Activated CD4-positive, alpha-beta memory T cell treated with anti-CD3 and anti-CD28 coated beads for 36 hours (primary cell): Measurements from ENCODE around the gene UNC119B. TPM values are rescaled to one million over a fixed set of nuclear protein-coding genes. Genes with fewer than 3 reads are reported as not detected.

ENCODE experiments used
- CTCF ChIA-PET: fragments of 350-600 bp; sonication (Branson Sonifier 250); formaldehyde crosslinking; loops from one replicate; lab custom pipeline; 2021; ENCODE audit warnings: antibody characterized with exemption, inconsistent platforms; lab: Charles Lee
- POLR2A ChIA-PET: fragments of 350-600 bp; sonication (Branson Sonifier 250); formaldehyde crosslinking; loops from one replicate; lab custom pipeline; 2021; ENCODE audit warnings: antibody characterized with exemption; lab: Charles Lee
- DNase-seq: peaks from one replicate; pipeline ENCODE4 v3.0.0-alpha.2; 2020
- H3K27ac Mint-ChIP-seq: one replicate; pipeline ENCODE4 v1.8.0; 2021; ENCODE audit warnings: mixed read lengths
- H3K27me3 Mint-ChIP-seq: one replicate; pipeline ENCODE4 v1.8.0; 2021; ENCODE audit warnings: mixed read lengths
- H3K36me3 Mint-ChIP-seq: one replicate; pipeline ENCODE4 v1.8.0; 2021; ENCODE audit warnings: mixed read lengths
- H3K4me1 Mint-ChIP-seq: one replicate; pipeline ENCODE4 v1.8.0; 2021; ENCODE audit warnings: low read depth, mixed read lengths
- H3K4me3 Mint-ChIP-seq: one replicate; pipeline ENCODE4 v1.8.0; 2021; ENCODE audit warnings: mild to moderate bottlenecking, mixed read lengths
- H3K9me3 Mint-ChIP-seq: one replicate; pipeline ENCODE4 v1.8.0; 2021; ENCODE audit warnings: mixed read lengths
- intact Hi-C: fragments of 100-400 bp; cut with micrococcal nuclease; formaldehyde crosslinking; loops from one replicate; pipeline ENCODE4 v1.15.1; 2023
- total RNA-seq, 2 experiments: library from RNA; stranded (reverse); gene quantifications; one replicate each; pipeline ENCODE4 v1.2.3, GENCODE V29; 2021

Gene UNC119B
- total RNA-seq, 2 experiments from 2014 or later = 28.2 to 31.3 TPM

DNA sequence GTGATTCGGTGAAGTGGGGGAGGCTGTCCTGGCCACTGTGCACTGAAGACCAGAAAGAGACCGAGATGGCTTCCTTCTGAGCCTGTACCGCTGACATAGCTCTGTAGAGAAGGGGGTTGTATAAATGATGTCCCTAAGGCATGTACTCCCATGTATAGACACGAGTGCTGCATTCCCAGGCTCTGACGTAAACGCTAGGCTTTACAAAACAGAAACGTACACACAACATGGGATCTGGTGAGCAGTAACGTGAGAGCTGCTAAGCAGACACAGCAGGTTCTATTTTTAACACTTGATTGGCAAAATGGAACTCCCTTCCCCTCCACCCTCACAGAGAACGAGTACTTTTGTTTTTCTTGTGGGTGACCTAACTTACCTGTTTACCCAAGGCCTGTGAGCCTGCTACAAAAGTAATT lies 51.3 kb downstream of the UNC119B start:
- DNase-seq = no peak
- CTCF ChIA-PET = no interaction called here
- intact Hi-C loops = no loop called here
- no peaks in the 10 kb centered on the region for H3K27me3 Mint-ChIP-seq
- no peak overlapping the region for H3K27ac Mint-ChIP-seq
- H3K4me3 Mint-ChIP-seq = no peak overlapping the region
- H3K4me1 Mint-ChIP-seq = peaks cover 11% of the 10 kb centered on the region
- POLR2A ChIA-PET = no interaction called here
- no peaks in the 10 kb centered on the region for H3K9me3 Mint-ChIP-seq
- H3K36me3 Mint-ChIP-seq = peaks cover 18% of the 10 kb centered on the region

DNA sequence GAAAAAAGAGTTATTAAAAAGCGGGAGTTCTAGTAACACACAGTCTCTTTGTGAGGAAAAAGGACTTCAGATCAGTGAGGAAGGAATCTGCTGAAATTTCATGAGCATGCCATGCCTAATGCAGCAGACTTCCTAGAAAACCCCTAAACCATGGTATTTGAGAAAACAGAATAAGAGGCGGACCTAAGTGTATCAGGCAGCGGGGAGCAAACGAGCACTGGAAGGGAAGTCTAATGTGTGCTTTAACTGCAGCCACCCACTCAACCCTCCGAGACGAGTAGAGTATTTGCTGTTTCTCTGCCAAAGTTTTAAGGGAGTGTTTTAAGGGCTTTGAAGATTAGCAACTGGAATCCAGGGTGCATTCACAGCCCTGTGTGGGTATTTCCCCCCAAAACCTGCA lies 51.8 kb downstream of the UNC119B start:
- ChIA-PET CTCF (no interaction called here), POLR2A (no interaction called here)
- no peak for DNase-seq
- Mint-ChIP-seq H3K4me3 (no peak overlapping the region), H3K27me3 (no peaks in the 10 kb centered on the region), H3K4me1 (peaks cover 11% of the 10 kb centered on the region), H3K9me3 (no peaks in the 10 kb centered on the region), H3K27ac (no peak overlapping the region), H3K36me3 (peaks cover 22% of the 10 kb centered on the region)
- intact Hi-C loops = no loop called here

DNA sequence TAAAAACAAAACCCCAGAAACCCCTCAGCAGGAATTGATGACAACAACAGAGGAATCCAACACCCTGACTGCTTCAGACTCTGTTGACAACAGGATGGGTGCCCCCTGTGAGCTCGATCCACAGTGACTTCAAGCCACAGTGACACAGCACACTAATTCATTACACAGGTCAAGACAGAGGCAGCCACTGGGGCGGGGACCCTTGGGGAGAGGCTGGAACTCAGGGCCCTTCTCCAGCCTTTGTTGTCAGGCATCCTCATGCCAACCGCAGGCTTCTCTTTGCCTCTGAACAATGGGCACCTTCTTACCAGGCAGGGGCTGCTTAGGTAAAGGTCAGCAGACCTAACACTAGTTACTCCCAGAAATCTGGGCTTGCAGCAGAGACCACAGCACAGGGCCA lies 53.0 kb downstream of the UNC119B start:
- intact Hi-C loops = no loop called here
- Mint-ChIP-seq H3K9me3 (no peaks in the 10 kb centered on the region), H3K27ac (no peak overlapping the region), H3K27me3 (no peaks in the 10 kb centered on the region), H3K4me3 (no peak overlapping the region), H3K36me3 (peaks cover 25% of the 10 kb centered on the region), H3K4me1 (peaks cover 11% of the 10 kb centered on the region)
- ChIA-PET CTCF (no interaction called here), POLR2A (no interaction called here)
- DNase-seq = no peak

DNA sequence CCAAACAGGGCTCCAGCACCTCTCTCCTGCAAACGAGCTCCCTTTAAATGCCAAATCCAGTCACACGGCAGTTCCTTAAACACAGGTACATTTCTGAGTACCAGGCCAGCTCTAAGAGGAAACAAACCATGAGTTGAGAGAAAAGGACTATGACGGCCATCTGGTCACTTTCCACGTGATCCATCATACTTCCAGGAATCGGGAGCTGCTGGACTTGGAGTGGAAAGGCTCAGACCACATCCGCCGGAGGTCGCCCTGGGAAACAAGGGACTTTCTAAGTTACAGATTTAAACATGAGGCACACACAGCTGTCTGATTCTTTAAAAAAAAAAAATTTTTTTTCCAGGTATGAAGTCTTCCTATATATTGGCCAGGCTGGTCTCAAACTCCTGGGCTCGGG lies 54.6 kb downstream of the UNC119B start:
- H3K4me3 Mint-ChIP-seq = no peak overlapping the region
- no peak overlapping the region for H3K27ac Mint-ChIP-seq
- no peaks in the 10 kb centered on the region for H3K9me3 Mint-ChIP-seq
- intact Hi-C loops = no loop called here
- ChIA-PET CTCF (interaction anchor here (0.8 kb wide), 1 partner anchor 95 kb away, joined by 4 read pairs; no protein-coding TSS in a partner anchor), POLR2A (interaction anchor here (0.6 to 0.7 kb wide), 2 partner anchors 145 to 154 kb away, joined by 3 read pairs; no protein-coding TSS in a partner anchor)
- H3K36me3 Mint-ChIP-seq = peaks cover 30% of the 10 kb centered on the region
- H3K27me3 Mint-ChIP-seq = no peaks in the 10 kb centered on the region
- no peak for DNase-seq
- peaks cover 11% of the 10 kb centered on the region for H3K4me1 Mint-ChIP-seq

DNA sequence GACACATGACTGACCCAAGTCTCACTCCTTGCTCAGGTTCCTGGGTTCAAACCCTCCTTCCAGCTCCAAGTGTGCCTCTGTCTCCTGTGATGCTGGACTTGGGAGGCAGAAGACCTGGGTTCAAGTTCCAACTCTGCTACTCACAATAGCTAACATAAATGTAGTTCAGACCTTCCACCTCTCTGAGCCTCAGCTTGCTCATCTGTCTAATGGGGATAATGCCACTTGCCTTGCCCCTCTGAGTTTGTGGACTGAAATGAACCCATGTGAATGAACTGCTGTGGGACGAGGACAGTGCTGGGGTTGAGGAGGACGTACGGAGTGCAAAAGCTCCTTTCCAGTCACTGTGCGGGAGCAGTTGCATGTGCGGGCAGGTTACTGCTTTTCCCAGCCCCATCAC lies 56.3 kb downstream of the UNC119B start:
- intact Hi-C loops = no loop called here
- H3K36me3 Mint-ChIP-seq = peaks cover 24% of the 10 kb centered on the region
- H3K27ac Mint-ChIP-seq = no peak overlapping the region
- ChIA-PET CTCF (interaction anchor here (0.8 to 2.1 kb wide), 4 partner anchors 15 to 205 kb away, joined by 3 to 7 read pairs (median 3); no protein-coding TSS in a partner anchor), POLR2A (no interaction called here)
- H3K4me1 Mint-ChIP-seq = peaks cover 2% of the 10 kb centered on the region
- no peaks in the 10 kb centered on the region for H3K27me3 Mint-ChIP-seq
- DNase-seq = no peak
- no peaks in the 10 kb centered on the region for H3K9me3 Mint-ChIP-seq
- no peak overlapping the region for H3K4me3 Mint-ChIP-seq

DNA sequence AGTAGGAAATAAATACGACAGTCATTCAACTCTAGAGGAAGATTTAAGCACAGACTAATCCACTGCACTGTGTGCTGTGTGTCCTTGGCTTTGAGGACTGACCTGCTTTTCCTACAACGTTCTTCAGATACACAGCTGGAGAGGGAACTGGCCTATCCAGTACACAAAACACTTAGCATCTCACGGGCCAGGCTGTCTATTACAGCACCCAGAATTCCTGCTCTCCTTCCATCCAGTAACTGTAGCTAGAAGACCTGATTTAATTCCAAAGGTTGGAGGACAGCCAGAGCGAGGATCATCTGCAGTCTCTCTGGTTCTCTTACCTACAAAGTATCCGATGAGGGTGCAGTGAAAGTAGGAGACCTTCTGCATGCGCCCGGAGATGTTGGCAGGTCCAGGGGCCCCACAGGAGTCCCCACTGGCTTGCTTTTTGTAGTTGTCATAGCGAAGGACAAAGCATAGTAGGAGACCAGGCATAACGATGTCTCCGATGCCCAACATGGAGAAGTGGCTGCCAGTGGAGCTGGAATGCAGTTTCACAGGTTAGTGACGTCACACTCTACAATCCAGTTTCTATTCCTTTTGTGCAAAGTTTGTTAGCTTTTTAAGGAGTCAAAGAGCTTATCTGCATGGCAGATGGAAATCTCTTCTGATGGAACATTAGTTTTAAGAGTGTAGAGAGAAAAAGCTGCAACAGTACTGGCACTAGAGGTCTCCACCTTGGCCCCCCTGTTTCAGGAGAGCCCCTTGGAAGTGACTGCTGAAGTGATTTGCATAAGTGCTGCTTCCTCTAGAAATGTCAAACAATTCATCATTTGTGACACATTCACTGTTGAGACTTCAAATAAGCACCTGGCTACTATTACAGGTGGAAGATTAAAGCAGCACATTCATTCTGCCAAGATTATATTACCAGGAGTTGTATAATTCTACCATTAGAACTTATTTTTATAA lies 57.1 kb downstream of the UNC119B start:
- intact Hi-C loops = no loop called here
- peaks cover 17% of the 10 kb centered on the region for H3K36me3 Mint-ChIP-seq
- ChIA-PET POLR2A (no interaction called here), CTCF (interaction anchor here (0.6 to 2.1 kb wide), 4 partner anchors 16 to 204 kb away, joined by 3 to 7 read pairs (median 3); no protein-coding TSS in a partner anchor)
- DNase-seq = no peak
- H3K27ac Mint-ChIP-seq = no peak overlapping the region
- H3K9me3 Mint-ChIP-seq = no peaks in the 10 kb centered on the region
- H3K4me1 Mint-ChIP-seq = no peaks in the 10 kb centered on the region
- no peak overlapping the region for H3K4me3 Mint-ChIP-seq
- no peaks in the 10 kb centered on the region for H3K27me3 Mint-ChIP-seq

DNA sequence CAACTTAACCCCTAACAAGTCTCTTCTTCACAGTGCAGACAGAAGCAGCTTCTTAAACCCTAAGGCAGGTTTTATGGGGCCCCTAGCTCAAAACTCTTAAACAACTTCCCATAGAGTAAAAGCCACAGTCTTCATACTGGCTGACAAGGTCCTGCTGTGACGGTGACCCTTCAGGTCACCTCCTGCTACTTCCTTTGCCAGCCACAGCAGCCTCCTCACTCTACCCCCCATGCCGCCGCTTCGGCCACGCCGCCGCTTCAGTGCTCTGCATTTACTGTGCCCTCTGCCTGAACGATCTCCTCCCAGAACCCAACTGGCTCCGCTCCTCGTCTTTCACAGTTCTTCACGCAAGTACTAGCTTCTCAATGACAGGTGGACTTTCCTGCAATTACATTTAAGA lies 60.8 kb downstream of the UNC119B start:
- Mint-ChIP-seq H3K36me3 (peaks cover 13% of the 10 kb centered on the region), H3K4me3 (no peak overlapping the region), H3K27me3 (no peaks in the 10 kb centered on the region), H3K4me1 (peaks cover 15% of the 10 kb centered on the region), H3K9me3 (no peaks in the 10 kb centered on the region), H3K27ac (no peak overlapping the region)
- DNase-seq = no peak
- intact Hi-C loops = no loop called here
- ChIA-PET CTCF (no interaction called here), POLR2A (no interaction called here)

Other genes starting within 250 kb of the UNC119B start
- 100 to 1,000 TPM; 218 to 221 TPM for gene SRSF9, start 240.7 kb upstream of the UNC119B start, total RNA-seq
- 100 to 1,000 TPM; 176 to 184 TPM for gene DYNLL1, start 214.3 kb upstream of the UNC119B start, total RNA-seq
- 10 to 100 TPM; 30.1 to 31.6 TPM for gene COQ5, start 181.3 kb upstream of the UNC119B start, total RNA-seq
- gene RNF10, start 176.1 kb upstream of the UNC119B start, total RNA-seq = 100 to 1,000 TPM; 188 to 210 TPM
- gene POP5, start 129.1 kb upstream of the UNC119B start, total RNA-seq = 10 to 100 TPM; 54.1 to 55.7 TPM
- gene CABP1, start 69.8 kb upstream of the UNC119B start, total RNA-seq = under 1 TPM; 0.24 to 0.29 TPM
- gene MLEC, start 23.3 kb upstream of the UNC119B start, total RNA-seq = 10 to 100 TPM; 92.9 to 93.7 TPM
- 10 to 100 TPM; 15.6 to 16.6 TPM for gene ACADS, start 15.4 kb downstream of the UNC119B start, total RNA-seq
- 10 to 100 TPM; 24.3 to 26.7 TPM for gene SPPL3, start 193.9 kb downstream of the UNC119B start, total RNA-seq